Stomach smooth muscle (tissue), 2 donors: ENCODE results near the gene RBMS3.
A peak's percentile ranks its signal among the peaks of the same experiment; 100 is the strongest.

Source experiments
- H3K27ac ChIP-seq: one replicate; pipeline ENCODE4 v1.7.0; 2013; ENCODE audit warnings: mild to moderate bottlenecking, low read length, inconsistent platforms
- H3K27me3 ChIP-seq, 2 donors: one replicate each; pipeline ENCODE4 v1.7.0; 2013; ENCODE audit warnings: low read length in 2 of 2; ENCODE audit not compliant: insufficient read depth in 2 of 2, control insufficient read depth in 1 of 2
- H3K36me3 ChIP-seq, 2 donors: one replicate each; pipeline ENCODE4 v1.7.0; 2013; ENCODE audit warnings: low read length in 2 of 2; ENCODE audit not compliant: control insufficient read depth in 2 of 2, insufficient read depth in 2 of 2
- H3K4me1 ChIP-seq: one replicate; pipeline ENCODE4 v1.7.0; 2013; ENCODE audit warnings: low read length; ENCODE audit not compliant: control insufficient read depth, insufficient read depth
- H3K4me3 ChIP-seq, 2 donors: one replicate each; pipeline ENCODE4 v1.7.0; 2013; ENCODE audit warnings: low read length in 2 of 2
- H3K9ac ChIP-seq, 2 donors: one replicate each; pipeline ENCODE4 v1.7.0; 2013; ENCODE audit warnings: low read length in 2 of 2, mild to moderate bottlenecking in 1 of 2
- H3K9me3 ChIP-seq, 2 donors: one replicate each; pipeline ENCODE4 v1.7.0; 2013; ENCODE audit warnings: low read length in 2 of 2; ENCODE audit not compliant: control insufficient read depth in 2 of 2
- donor health status: healthy.
- donor health status: Pancreatic carcinoma.

The RBMS3 gene

GRCh38 chr3:29614954-29615353, 334.1 kb downstream of the RBMS3 start:
- no peaks in the 10 kb centered on the region for H3K4me1 ChIP-seq
- no peaks in the 10 kb centered on the region for H3K36me3 ChIP-seq
- no peak overlapping the region for H3K9ac ChIP-seq
- no peaks in the 10 kb centered on the region for H3K9me3 ChIP-seq
- no peak overlapping the region for H3K27ac ChIP-seq
- H3K27me3 ChIP-seq, result no peaks in the 10 kb centered on the region
- no peak overlapping the region for H3K4me3 ChIP-seq

DNA sequence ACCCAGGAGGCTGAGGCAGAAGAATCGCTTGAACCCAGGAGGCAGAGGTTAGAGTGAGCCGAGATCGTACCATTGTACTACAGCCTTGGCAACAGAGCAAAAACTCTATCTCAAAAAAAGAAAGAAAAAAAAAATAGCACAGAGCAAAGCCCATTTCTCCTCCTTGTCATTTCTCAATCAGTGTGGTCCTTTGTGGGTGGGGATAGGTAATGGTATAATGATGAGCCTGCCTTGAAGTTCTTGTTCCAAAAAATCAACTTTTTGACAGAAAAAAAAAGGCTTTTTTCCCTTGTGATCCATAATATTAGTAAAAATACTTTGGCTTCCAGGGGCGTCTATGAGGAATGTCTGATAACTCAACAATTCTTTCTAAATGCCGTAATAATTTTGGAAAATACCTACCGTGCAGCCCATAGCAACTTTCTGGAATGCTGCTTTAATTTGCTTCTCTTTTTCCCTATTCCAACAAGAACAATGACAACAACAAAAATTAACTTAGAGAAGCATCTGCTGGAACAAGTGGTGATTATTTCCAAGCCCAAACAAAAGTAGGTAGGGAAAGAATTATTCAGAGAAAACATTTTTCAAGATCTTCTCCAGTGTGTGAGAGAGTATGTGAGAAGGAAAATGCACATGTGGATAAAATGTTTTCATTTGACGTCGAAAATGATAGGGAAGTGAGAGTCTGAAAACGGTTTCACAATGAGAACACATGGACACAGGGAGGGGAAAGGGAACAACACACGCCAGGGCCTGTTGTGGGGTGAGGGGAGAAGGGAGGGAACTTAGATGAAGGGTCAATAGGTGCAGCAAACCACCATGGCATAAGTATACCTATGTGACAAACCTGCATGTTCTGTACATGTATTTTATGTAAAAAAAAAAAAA, 337.8 kb downstream of the RBMS3 start:
- Histone ChIP-seq H3K9me3 (no peaks in the 10 kb centered on the region), H3K27ac (no peak overlapping the region), H3K9ac (no peak overlapping the region), H3K4me1 (no peaks in the 10 kb centered on the region), H3K36me3 (no peaks in the 10 kb centered on the region), H3K4me3 (no peak overlapping the region), H3K27me3 (no peaks in the 10 kb centered on the region)

- Histone ChIP-seq H3K4me3 (no peak overlapping the region), H3K4me1 (no peaks in the 10 kb centered on the region), H3K9ac (no peak overlapping the region), H3K27ac (no peak overlapping the region), H3K36me3 (no peaks in the 10 kb centered on the region), H3K9me3 (no peaks in the 10 kb centered on the region), H3K27me3 (no peaks in the 10 kb centered on the region)
Measured at GRCh38 chr3:29619676-29620075, 338.8 kb downstream of the RBMS3 start.

DNA sequence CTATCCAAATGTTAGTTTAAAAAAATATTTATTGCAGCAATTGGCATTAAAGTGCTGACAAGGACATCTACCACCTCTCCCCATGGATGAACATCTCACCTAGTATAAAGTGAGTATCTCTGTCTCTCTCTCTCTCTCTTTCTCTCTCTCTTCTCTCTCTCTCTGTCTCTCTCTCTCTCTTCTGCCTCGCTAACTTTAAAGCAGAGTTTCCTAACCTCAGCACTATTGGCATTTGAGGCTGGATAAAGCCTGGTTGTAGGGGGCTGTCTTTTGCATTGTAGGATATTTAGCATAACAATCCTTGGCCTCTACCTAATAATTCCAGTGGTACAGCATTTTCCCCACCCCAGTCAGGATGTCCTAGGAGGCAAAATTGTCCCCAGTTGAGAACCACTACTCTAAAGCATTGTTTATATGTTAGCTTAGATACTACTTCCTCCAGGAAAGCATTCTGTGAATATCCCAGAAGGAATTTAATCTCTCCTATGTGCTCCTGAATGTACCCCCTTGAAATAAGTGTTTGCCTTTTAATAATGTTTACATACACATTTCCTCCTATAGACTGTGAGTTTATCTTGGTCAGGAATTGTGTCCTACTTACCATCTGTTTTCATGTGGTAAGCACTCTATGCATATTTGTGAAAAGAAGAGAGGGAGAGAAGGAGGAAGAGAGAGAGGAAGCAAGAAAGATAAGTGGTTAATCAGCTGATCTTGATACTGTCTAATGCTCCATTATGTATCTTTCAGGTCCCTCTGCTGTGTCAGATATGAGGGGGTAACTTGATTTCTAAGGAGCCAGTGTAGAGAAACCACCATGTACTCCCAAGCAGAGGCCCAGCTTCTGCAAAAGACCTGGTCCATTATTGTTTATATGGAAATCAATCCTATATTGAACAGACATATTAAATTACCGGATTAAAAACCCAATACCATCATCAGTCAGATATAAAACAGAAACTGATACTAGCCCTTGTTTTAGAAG, 346.6 kb downstream of the RBMS3 start:
- Histone ChIP-seq H3K4me1 (no peaks in the 10 kb centered on the region), H3K9ac (no peak overlapping the region), H3K4me3 (no peak overlapping the region), H3K9me3 (no peaks in the 10 kb centered on the region), H3K27me3 (no peaks in the 10 kb centered on the region), H3K36me3 (no peaks in the 10 kb centered on the region), H3K27ac (no peak overlapping the region)

GRCh38 chr3:29628795-29629194, 347.9 kb downstream of the RBMS3 start:
- Histone ChIP-seq H3K36me3 (no peaks in the 10 kb centered on the region), H3K27me3 (no peaks in the 10 kb centered on the region), H3K9me3 (no peaks in the 10 kb centered on the region), H3K4me1 (no peaks in the 10 kb centered on the region), H3K9ac (no peak overlapping the region), H3K4me3 (no peak overlapping the region), H3K27ac (no peak overlapping the region)

- Histone ChIP-seq H3K27me3 (no peaks in the 10 kb centered on the region), H3K27ac (no peak overlapping the region), H3K9ac (no peak overlapping the region), H3K4me1 (no peaks in the 10 kb centered on the region), H3K9me3 (peaks cover 0 to 2% of the 10 kb centered on the region in 2 donors), H3K4me3 (no peak overlapping the region), H3K36me3 (no peaks in the 10 kb centered on the region)
Measured at GRCh38 chr3:29635888-29636287, 355.0 kb downstream of the RBMS3 start.

- H3K36me3 ChIP-seq, result no peaks in the 10 kb centered on the region
- H3K9me3 ChIP-seq, result peaks cover 0 to 2% of the 10 kb centered on the region in 2 donors
- H3K9ac ChIP-seq, result no peak overlapping the region
- no peaks in the 10 kb centered on the region for H3K4me1 ChIP-seq
- H3K27ac ChIP-seq, result no peak overlapping the region
- H3K27me3 ChIP-seq, result no peaks in the 10 kb centered on the region
- no peak overlapping the region for H3K4me3 ChIP-seq
Measured at GRCh38 chr3:29637068-29637467, 356.2 kb downstream of the RBMS3 start.

- no peaks in the 10 kb centered on the region for H3K27me3 ChIP-seq
- H3K27ac ChIP-seq, result no peak overlapping the region
- peaks cover 9% of the 10 kb centered on the region for H3K4me1 ChIP-seq
Measured at GRCh38 chr3:29639578-29640290, 358.9 kb downstream of the RBMS3 start.

GRCh38 chr3:29642393-29643033, 361.6 kb downstream of the RBMS3 start:
- no peak overlapping the region for H3K4me3 ChIP-seq
- H3K9me3 ChIP-seq, result no peaks in the 10 kb centered on the region
- H3K27me3 ChIP-seq, result no peaks in the 10 kb centered on the region
- H3K4me1 ChIP-seq, result peaks cover 9% of the 10 kb centered on the region
- H3K9ac ChIP-seq, result peak overlapping the region in 1 of 2 donors; percentile 41
- H3K36me3 ChIP-seq, result no peaks in the 10 kb centered on the region
- H3K27ac ChIP-seq, result peak overlapping the region; percentile 33

More at GRCh38 chr3:29639578-29640290, 358.9 kb downstream of the RBMS3 start:
- Histone ChIP-seq H3K9ac (no peak overlapping the region), H3K9me3 (peaks cover 0 to 2% of the 10 kb centered on the region in 2 donors), H3K4me3 (peak overlapping the region in 1 of 2 donors; percentile 34), H3K36me3 (no peaks in the 10 kb centered on the region)

- Histone ChIP-seq H3K27ac (peak overlapping the region; percentile 33), H3K27me3 (no peaks in the 10 kb centered on the region), H3K9ac (peak overlapping the region in 1 of 2 donors; percentile 38), H3K36me3 (no peaks in the 10 kb centered on the region), H3K4me3 (no peak overlapping the region), H3K4me1 (peaks cover 9% of the 10 kb centered on the region), H3K9me3 (no peaks in the 10 kb centered on the region)
Measured at GRCh38 chr3:29643034-29643425, 362.2 kb downstream of the RBMS3 start.
